ENCODE measurements around the gene PRKD2. TPM values are rescaled to one million over a fixed set of nuclear protein-coding genes. Genes with fewer than 3 reads are reported as not detected.

Gene PRKD2
- total RNA-seq, 4 donors from 2014 or later = 11.8 to 41.3 (median 19.5) TPM

DNA sequence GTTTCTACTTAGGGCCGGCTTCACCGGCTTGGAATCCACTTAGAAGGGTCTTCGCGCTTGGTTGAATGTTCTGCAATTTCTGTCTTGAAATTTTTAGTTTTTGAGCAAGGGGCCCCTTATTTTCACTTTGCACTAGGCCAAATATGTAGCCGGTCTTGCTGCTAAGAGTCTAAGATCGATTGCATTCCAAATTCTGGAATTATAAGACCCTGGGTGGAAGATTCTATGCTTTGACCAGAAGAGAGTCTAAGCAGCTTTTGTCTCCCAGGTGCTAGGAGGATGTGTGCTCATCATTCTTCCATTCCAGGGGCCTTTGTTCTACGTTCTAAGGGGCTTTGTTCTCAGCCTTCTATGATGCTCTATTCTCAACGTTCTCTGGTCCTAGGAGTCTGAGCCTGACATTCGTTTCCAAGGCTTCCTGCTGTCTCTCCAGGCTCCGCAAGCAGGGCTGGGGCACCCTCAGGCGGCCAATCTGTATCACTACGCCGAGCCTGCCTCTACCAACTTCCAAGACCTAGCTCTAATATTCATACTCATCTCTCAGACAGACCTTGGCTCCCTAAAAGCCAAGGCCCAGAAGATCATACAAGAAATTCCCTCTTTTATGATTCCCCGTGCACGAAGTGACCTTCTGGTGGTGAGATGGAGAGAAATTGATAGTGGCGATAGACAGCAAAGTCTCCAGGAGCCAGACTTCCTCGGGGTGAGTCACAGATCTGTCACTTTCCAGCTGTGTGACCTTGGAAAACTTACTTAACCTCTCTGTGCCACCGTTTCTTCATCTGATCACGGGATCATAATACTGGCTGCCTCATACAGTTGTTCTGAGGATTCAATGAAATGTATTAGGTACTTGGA, 55.0 kb downstream of the PRKD2 start:
- peak; percentile 47 for DNase-seq (ENCODE audit: low spot score)
- ATAC-seq (ENCODE audit: low FRiP score) = peak; percentile 72
- peak in 1 of 3 donors; percentile 37 for TF ChIP-seq CTCF (IDR thresholded peaks at IDR 0.05)

DNA sequence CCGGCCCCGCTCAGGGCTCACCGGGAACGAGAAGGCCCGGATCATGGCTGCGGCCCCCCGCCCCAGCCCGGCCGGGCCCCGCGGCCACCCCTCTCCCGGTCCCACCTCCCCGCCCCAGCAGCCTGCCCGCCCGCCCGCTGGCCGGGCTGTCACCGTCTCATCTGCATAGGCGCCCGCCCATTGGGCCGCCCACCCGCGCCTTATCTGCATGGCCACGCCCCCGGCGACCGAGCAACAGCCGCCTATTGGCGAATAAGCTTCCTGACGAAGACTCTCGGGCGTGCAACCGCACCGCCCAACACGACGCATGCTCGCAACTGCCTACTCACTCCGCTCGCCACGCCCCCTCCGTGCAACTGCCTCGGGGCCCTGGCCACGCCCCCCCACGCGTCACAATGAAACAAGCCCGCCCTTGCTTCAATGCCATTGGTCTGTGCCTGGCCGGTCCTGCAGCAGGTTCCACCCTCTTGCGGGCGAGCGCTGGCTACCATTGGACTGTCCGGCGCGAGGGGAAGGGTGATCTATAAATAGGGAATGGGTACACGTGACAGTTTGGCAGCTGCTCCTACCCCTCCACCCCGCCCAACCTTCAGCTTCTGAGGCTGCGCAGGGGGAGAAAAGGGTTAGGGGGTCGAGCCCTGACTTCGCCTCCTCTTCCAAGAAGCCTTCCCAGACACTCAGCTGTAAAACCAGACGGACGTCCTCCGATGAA, 55.7 kb downstream of the PRKD2 start, which contains the start of gene DACT3:
TSS of gene DACT3 (minus strand) at position 163 of the 712 bp plus-strand sequence. CDS start at position 45, 118 bp downstream.
- no peak for TF ChIP-seq CTCF (IDR thresholded peaks at IDR 0.05)
- DNase-seq (ENCODE audit: low spot score) (peak; percentile 100), ATAC-seq (ENCODE audit: low FRiP score) (peak; percentile 99)

DNA sequence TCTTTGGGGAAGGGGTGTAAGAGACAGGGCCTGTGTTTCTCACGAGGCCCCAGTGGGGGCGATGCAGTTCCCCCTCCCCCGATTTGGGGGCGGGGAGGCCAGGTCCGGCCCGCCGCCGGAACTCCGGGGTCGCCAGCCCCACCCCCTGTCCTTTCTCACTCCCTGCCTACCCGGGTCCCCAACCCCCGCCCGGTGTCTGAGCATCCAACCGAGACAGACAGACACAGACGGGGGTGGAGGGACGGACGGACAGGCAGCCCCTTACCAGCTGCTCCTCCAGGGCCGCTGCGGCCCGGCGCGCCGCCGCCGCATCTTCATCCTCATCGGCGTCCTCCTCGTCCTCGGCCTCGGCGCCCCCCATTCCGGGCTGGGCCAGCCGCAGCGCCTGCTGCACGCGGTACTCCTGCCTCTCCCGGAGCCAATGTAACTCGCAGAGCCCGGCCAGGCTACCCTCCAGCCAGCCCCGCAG, 56.3 kb downstream of the PRKD2 start:
- TF ChIP-seq CTCF (IDR thresholded peaks at IDR 0.05) = no peak
- ATAC-seq (ENCODE audit: low FRiP score) (no peak), DNase-seq (ENCODE audit: low spot score) (no peak)

DNA sequence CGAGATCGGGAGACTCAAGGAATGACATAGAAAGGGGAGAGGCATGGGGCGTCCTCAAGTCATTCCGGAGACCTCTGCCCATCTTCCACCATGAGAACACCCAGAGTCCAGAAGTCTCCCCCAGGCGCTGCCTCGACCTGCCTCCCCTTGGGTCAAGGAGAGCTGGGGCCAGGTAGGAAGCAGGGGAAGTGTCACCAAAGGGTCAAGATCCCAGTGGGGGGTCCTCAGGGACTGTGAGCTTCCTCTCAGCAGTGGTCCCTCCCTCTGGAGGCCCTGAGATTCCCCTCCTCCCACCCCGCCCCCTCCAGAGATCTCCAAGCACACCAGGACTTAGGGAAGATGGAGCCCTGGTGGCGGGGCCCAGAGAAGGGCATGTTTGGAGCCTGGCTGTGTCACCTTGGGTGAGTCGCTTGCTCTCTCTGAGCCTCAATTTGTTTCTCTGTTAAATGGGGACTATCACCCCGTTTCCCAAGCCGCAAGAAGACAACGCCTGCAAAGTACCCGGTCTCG, 56.9 kb downstream of the PRKD2 start:
- DNase-seq (ENCODE audit: low spot score) (no peak), ATAC-seq (ENCODE audit: low FRiP score) (no peak)
- no peak for TF ChIP-seq CTCF (IDR thresholded peaks at IDR 0.05)

GRCh38 chr19:46659151-46660007, 57.5 kb downstream of the PRKD2 start:
- ATAC-seq (ENCODE audit: low FRiP score) (no peak), DNase-seq (ENCODE audit: low spot score) (no peak)
- no peak for TF ChIP-seq CTCF (IDR thresholded peaks at IDR 0.05)

DNA sequence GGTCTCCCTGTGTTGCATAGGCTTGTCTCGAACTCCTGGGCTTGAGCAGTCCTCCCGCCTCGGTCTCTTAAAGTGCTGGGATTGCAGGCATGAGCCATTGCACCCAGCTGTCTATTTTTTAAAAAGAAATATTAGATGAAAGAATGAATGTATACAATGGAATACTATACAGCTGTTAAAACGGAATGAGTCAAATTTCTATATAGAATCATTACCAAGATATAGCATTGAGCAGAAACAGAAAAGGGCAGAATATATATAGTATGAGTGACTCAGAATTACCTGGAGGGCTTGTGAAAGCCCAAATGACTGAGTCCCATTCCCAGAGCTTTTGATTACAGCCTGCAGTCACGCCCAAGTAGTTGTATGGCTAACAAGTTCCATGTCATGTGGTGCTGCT, 60.4 kb downstream of the PRKD2 start:
- DNase-seq (ENCODE audit: low spot score) (no peak), ATAC-seq (ENCODE audit: low FRiP score) (no peak)
- no peak for TF ChIP-seq CTCF (IDR thresholded peaks at IDR 0.05)

Measured in omental fat pad (tissue), 4 donors.